IMR-90 (cell line): ENCODE measurements around the gene SLC66A1. TPM values are rescaled to one million over a fixed set of nuclear protein-coding genes. Genes with fewer than 3 reads are reported as not detected.

ENCODE experiments used
- ATAC-seq: fragments of 200-7000 bp; cut with Tn5 transposase; 2 replicates; pipeline ENCODE4 v1.9.1; 2020; ENCODE audit warnings: low read depth, mild to moderate bottlenecking, moderate library complexity
- BruUV-seq: library from RNA; stranded (reverse); fragments of 400-500 nt; replicated peaks from 2 replicates; lab custom pipeline; 2021; lab: Mats Ljungman, UMichigan
- CTCF ChIA-PET: fragments of 300-600 bp; formaldehyde crosslinking; extraction: SDS; loops from one replicate; lab custom pipeline; 2021; ENCODE audit warnings: antibody characterized with exemption; lab: Yijun Ruan, JAX
- POLR2A ChIA-PET: fragments of 300-600 bp; sonication (Branson Sonifier 250); formaldehyde crosslinking; loops from one replicate; lab custom pipeline; 2022; ENCODE audit warnings: antibody characterized with exemption; ENCODE audit not compliant: unreplicated experiment; lab: Charles Lee
- DNase-seq: peaks from one replicate; pipeline ENCODE4 v3.0.0; 2013
- H2AFZ ChIP-seq: replicated peaks from 2 replicates; pipeline ENCODE3; 2013; ENCODE audit warnings: low read length, mild to moderate bottlenecking; ENCODE audit not compliant: poor library complexity
- H2AK5ac ChIP-seq: 2 replicates; pipeline ENCODE4 v1.6.1; 2013; ENCODE audit warnings: low read depth, low read length, inconsistent platforms
- H2AK9ac ChIP-seq: replicated peaks from 2 replicates; pipeline ENCODE3; 2013; ENCODE audit warnings: mild to moderate bottlenecking, low read depth, low read length, moderate library complexity; ENCODE audit not compliant: poor library complexity
- H2BK120ac ChIP-seq: 2 replicates; pipeline ENCODE4 v1.6.1; 2013; ENCODE audit warnings: low read depth, low read length, inconsistent platforms
- H2BK15ac ChIP-seq: 3 replicates; pipeline ENCODE4 v1.6.1; 2013; ENCODE audit warnings: low read depth, low read length, inconsistent platforms
- H2BK20ac ChIP-seq: 2 replicates; pipeline ENCODE4 v1.6.1; 2013; ENCODE audit warnings: low read depth, mild to moderate bottlenecking, inconsistent platforms, low read length, moderate library complexity
- H2BK5ac ChIP-seq: 2 replicates; pipeline ENCODE4 v1.6.1; 2013; ENCODE audit warnings: mild to moderate bottlenecking, low read depth, low read length, inconsistent platforms; ENCODE audit not compliant: poor library complexity, severe bottlenecking
- H3K14ac ChIP-seq: replicated peaks from 2 replicates; pipeline ENCODE4 v1.6.1; 2013; ENCODE audit warnings: low read depth, low read length, inconsistent platforms
- H3K18ac ChIP-seq: 2 replicates; pipeline ENCODE4 v1.6.1; 2013; ENCODE audit warnings: low read depth, low read length, control low read depth
- H3K23ac ChIP-seq: 2 replicates; pipeline ENCODE4 v1.6.1; 2013; ENCODE audit warnings: low read depth, low read length, inconsistent platforms
- H3K27ac ChIP-seq: 2 replicates; pipeline ENCODE4 v1.5.1; 2013; ENCODE audit warnings: mild to moderate bottlenecking, control low read depth, low read length; ENCODE audit not compliant: insufficient read depth
- H3K27me3 ChIP-seq: 2 replicates; pipeline ENCODE4 v1.6.1; 2013; ENCODE audit warnings: low read length; ENCODE audit not compliant: control insufficient read depth, insufficient read depth
- H3K36me3 ChIP-seq: 2 replicates; pipeline ENCODE4 v1.6.1; 2013; ENCODE audit warnings: low read length, mixed read lengths; ENCODE audit not compliant: control insufficient read depth, insufficient read depth
- H3K4ac ChIP-seq: 2 replicates; pipeline ENCODE4 v1.6.1; 2013; ENCODE audit warnings: low read depth, low read length, inconsistent platforms
- H3K4me1 ChIP-seq: 2 replicates; pipeline ENCODE4 v1.6.1; 2013; ENCODE audit warnings: low read length, mixed read lengths; ENCODE audit not compliant: control insufficient read depth, insufficient read depth
- H3K4me2 ChIP-seq: 2 replicates; pipeline ENCODE4 v1.6.1; 2013; ENCODE audit warnings: low read depth, mild to moderate bottlenecking, control low read depth, low read length, moderate library complexity
- H3K4me3 ChIP-seq: 2 replicates; pipeline ENCODE4 v1.5.1; 2013; ENCODE audit warnings: low read depth, mild to moderate bottlenecking, control low read depth, low read length, moderate library complexity; ENCODE audit not compliant: insufficient read depth
- H3K56ac ChIP-seq: 2 replicates; pipeline ENCODE4 v1.6.1; 2013; ENCODE audit warnings: low read length, inconsistent platforms; ENCODE audit not compliant: insufficient read depth; ENCODE audit errors: extremely low read depth
- H3K79me1 ChIP-seq, 2 experiments: 2 replicates each; pipeline ENCODE4 v1.6.1; 2013; ENCODE audit warnings: low read length in 2 of 2, inconsistent platforms in 1 of 2, low read depth in 1 of 2
- H3K9ac ChIP-seq: 2 replicates; pipeline ENCODE4 v1.6.1; 2013; ENCODE audit warnings: low read depth, low read length, control low read depth
- H3K9me1 ChIP-seq: 2 replicates; pipeline ENCODE4 v1.6.1; 2013; ENCODE audit warnings: low read length, inconsistent platforms; ENCODE audit not compliant: insufficient read depth
- H3K9me3 ChIP-seq: 2 replicates; pipeline ENCODE4 v1.6.1; 2013; ENCODE audit warnings: low read length; ENCODE audit not compliant: control insufficient read depth, insufficient read depth
- H4K20me1 ChIP-seq: 2 replicates; pipeline ENCODE4 v1.6.1; 2013; ENCODE audit warnings: low read length, inconsistent platforms; ENCODE audit not compliant: insufficient read depth
- H4K5ac ChIP-seq: 2 replicates; pipeline ENCODE4 v1.6.1; 2013; ENCODE audit warnings: mild to moderate bottlenecking, low read depth, low read length, control low read depth
- H4K8ac ChIP-seq, 2 experiments: 2 replicates each; pipeline ENCODE4 v1.6.1; 2013; ENCODE audit warnings: low read depth in 2 of 2, low read length in 2 of 2, control low read depth in 1 of 2, inconsistent platforms in 1 of 2
- H4K91ac ChIP-seq: 2 replicates; pipeline ENCODE4 v1.6.1; 2013; ENCODE audit warnings: low read depth, low read length, inconsistent platforms; ENCODE audit not compliant: insufficient read depth
- CEBPB ChIP-seq: IDR thresholded peaks from 2 replicates; pipeline ENCODE4 v1.6.1; 2012; ENCODE audit warnings: low read depth, low read length, improper control_type of control experiment
- CHD1 ChIP-seq: IDR thresholded peaks from 2 replicates; pipeline ENCODE4 v1.6.1; 2012; ENCODE audit warnings: low read depth, low read length, improper control_type of control experiment
- ELK1 ChIP-seq: fragments of 150-350 bp; IDR thresholded peaks from 2 replicates; pipeline ENCODE4 v1.6.1; 2016; ENCODE audit warnings: low read depth, mild to moderate bottlenecking, low read length, moderate library complexity, borderline replicate concordance
- FOS ChIP-seq: fragments of 150-350 bp; IDR thresholded peaks from 2 replicates; pipeline ENCODE4 v1.6.1; 2016; ENCODE audit warnings: low read depth, low read length
- MXI1 ChIP-seq: IDR thresholded peaks from 2 replicates; pipeline ENCODE4 v1.6.1; 2012; ENCODE audit warnings: low read depth, mild to moderate bottlenecking, low read length, moderate library complexity, borderline replicate concordance
- NFE2L2 ChIP-seq: fragments of 150-350 bp; IDR thresholded peaks from 2 replicates; pipeline ENCODE4 v1.6.1; 2016; ENCODE audit warnings: low read depth, mild to moderate bottlenecking, low read length
- RAD21 ChIP-seq: IDR thresholded peaks from 2 replicates; pipeline ENCODE4 v1.6.1; 2012; ENCODE audit warnings: low read length, improper control_type of control experiment
- RCOR1 ChIP-seq: IDR thresholded peaks from 2 replicates; pipeline ENCODE4 v1.6.1; 2012; ENCODE audit warnings: mild to moderate bottlenecking, low read length, improper control_type of control experiment; ENCODE audit not compliant: insufficient replicate concordance
- RFX5 ChIP-seq: IDR thresholded peaks from 2 replicates; pipeline ENCODE4 v1.8.0; 2012; ENCODE audit warnings: low read depth, mild to moderate bottlenecking, low read length, moderate library complexity
- SMC3 ChIP-seq: fragments of 150-350 bp; IDR thresholded peaks from 2 replicates; pipeline ENCODE4 v1.6.1; 2016; ENCODE audit warnings: low read depth, mild to moderate bottlenecking, antibody characterized with exemption, low read length, moderate library complexity
- WGBS, 2 experiments: methylation state at CpG; one replicate each; pipeline versions ENCODE4 v1.1.5 to v1.1.7; 2013; ENCODE audit warnings: missing lambda C conversion rate in 2 of 2; ENCODE audit not compliant: insufficient read length in 1 of 2; ENCODE audit errors: extremely low coverage in 2 of 2; 5-methylcytosine and 5-hydroxymethylcytosine counted together
- dilution Hi-C: fragments of 300-500 bp; cut with HindIII; formaldehyde crosslinking; loops from one replicate; pipeline ENCODE4 v1.14.3; 2018; ENCODE audit warnings: low sequenced_read_pairs; ENCODE audit not compliant: unreplicated experiment
- in situ Hi-C: fragments of 300-500 bp; cut with MboI; formaldehyde crosslinking; loops from 3 replicates; pipeline ENCODE4 v1.14.3; 2019; ENCODE audit warnings: low sequenced_read_pairs, inconsistent platforms, mixed read lengths
- intact Hi-C: fragments of 100-400 bp; cut with micrococcal nuclease; formaldehyde crosslinking; loops from 2 replicates; pipeline ENCODE4 v1.10.0; 2022
- polyA plus RNA-seq, 3 experiments: library from polyadenylated mRNA; depleted of rRNA; stranded (reverse); fragments of >200 nt; gene quantifications; 2 replicates each; pipeline ENCODE4 v1.2.3, GENCODE V29; 2012; ENCODE audit warnings: low replicate concordance in 1 of 3
- total RNA-seq: library from RNA; depleted of rRNA; stranded (reverse); fragments of >200 nt; gene quantifications from 2 replicates; pipeline ENCODE4 v1.2.3, GENCODE V29; 2012
- TF ChIP-seq, protein P1 (sequence below): conservative IDR thresholded peaks from 2 replicates; pipeline ENCODE4 v1.5.1; 2012; ENCODE audit warnings: mild to moderate bottlenecking, low read depth, low read length, improper control_type of control experiment

The SLC66A1 gene
- total and polyA plus RNA-seq, 2 of the 4 experiments (the other 2 are of a cell fraction), result 6.8 to 18.9 TPM

DNA sequence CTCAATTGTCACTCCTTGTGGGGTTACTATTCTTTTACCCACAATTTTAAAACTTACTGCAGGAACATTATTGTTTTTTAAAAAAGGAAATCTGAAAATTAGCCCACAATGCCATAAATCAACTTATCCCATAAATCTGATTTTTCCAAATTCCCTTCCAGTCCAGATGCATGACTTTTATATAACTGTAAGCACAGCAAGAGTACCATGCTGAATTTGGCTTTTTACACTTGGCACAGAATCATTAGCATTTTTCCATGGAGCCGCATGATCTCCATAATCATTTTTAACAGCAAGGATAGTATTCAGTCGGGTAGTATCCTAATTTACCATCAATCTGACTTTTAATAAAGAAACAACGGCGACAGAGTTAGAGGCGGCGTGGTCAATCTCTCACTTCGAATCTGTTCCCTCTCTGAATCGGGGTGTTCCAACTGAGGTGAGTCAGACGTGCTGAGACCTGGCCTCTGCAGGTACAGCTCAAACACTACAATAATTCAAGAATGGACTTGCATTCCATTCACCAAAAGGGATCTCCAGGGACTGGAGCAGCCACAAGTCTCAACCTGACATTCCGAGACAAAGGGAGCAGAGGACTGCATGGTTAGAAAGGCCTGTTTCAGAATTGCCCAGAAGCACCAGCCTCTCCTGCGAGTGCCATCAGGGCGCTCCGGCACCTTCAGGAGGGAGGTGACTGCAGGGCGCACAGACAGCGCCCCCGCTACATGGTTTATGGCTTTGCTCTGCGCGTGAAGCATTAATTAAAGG is 48.9 kb downstream of the SLC66A1 start:
- ATAC-seq (no peak), DNase-seq (no peak)
- H3K27ac ChIP-seq, result no peak overlapping the region
- intact Hi-C loops, result no loop called here
- no peak overlapping the region for H4K5ac ChIP-seq
- H3K9ac ChIP-seq, result no peak overlapping the region
- H4K91ac ChIP-seq, result no peak overlapping the region
- no peak overlapping the region for H2AK5ac ChIP-seq
- no peak overlapping the region for H3K14ac ChIP-seq
- H3K36me3 ChIP-seq, result peaks cover 24% of the 10 kb centered on the region
- H2BK5ac ChIP-seq, result no peak overlapping the region
- H4K8ac ChIP-seq, result no peak overlapping the region
- H3K4me1 ChIP-seq, result peaks cover 6% of the 10 kb centered on the region; the same call in 1 of the 2 replicates
- H2BK20ac ChIP-seq, result no peak overlapping the region
- TF ChIP-seq FOS, result no peak
- no peak for TF ChIP-seq MXI1
- TF ChIP-seq RFX5, result no peak
- TF ChIP-seq CEBPB, result no peak
- TF ChIP-seq RCOR1, result no peak
- TF ChIP-seq, protein P1, sequence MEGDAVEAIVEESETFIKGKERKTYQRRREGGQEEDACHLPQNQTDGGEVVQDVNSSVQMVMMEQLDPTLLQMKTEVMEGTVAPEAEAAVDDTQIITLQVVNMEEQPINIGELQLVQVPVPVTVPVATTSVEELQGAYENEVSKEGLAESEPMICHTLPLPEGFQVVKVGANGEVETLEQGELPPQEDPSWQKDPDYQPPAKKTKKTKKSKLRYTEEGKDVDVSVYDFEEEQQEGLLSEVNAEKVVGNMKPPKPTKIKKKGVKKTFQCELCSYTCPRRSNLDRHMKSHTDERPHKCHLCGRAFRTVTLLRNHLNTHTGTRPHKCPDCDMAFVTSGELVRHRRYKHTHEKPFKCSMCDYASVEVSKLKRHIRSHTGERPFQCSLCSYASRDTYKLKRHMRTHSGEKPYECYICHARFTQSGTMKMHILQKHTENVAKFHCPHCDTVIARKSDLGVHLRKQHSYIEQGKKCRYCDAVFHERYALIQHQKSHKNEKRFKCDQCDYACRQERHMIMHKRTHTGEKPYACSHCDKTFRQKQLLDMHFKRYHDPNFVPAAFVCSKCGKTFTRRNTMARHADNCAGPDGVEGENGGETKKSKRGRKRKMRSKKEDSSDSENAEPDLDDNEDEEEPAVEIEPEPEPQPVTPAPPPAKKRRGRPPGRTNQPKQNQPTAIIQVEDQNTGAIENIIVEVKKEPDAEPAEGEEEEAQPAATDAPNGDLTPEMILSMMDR, result no peak
- TF ChIP-seq RAD21, result no peak
- no peak for TF ChIP-seq CHD1
- no peak for TF ChIP-seq ELK1
- no peak for TF ChIP-seq SMC3
- no peak for TF ChIP-seq NFE2L2
- H4K20me1 ChIP-seq, result peaks cover 78% of the 10 kb centered on the region
- peaks cover 24% of the 10 kb centered on the region for H3K9me1 ChIP-seq
- no peaks in the 10 kb centered on the region for H3K9me3 ChIP-seq
- H2AFZ ChIP-seq, result no peak overlapping the region
- H3K4me2 ChIP-seq, result no peak overlapping the region
- H3K4ac ChIP-seq, result no peak overlapping the region
- H3K27me3 ChIP-seq, result no peaks in the 10 kb centered on the region
- H2BK120ac ChIP-seq, result no peak overlapping the region
- no peak overlapping the region for H2BK15ac ChIP-seq
- peaks cover 41 to 89% of the 10 kb centered on the region in 2 experiments for H3K79me1 ChIP-seq
- H3K18ac ChIP-seq, result no peak overlapping the region
- peak overlapping the region; percentile 40; the same call in 1 of the 2 replicates for H3K23ac ChIP-seq
- POLR2A ChIA-PET, result no interaction called here
- H2AK9ac ChIP-seq, result no peak overlapping the region
- in situ Hi-C loops, result no loop called here
- CTCF ChIA-PET, result no interaction called here
- no TSS peak for BruUV-seq
- no peak overlapping the region for H3K4me3 ChIP-seq
- WGBS, 2 experiments, result 86% methylated on average over 11 of the region's 18 CpGs; no CpG with 5 or more reads in 1 of the 2 experiments
- dilution Hi-C loops, result no loop called here
- no peak overlapping the region for H3K56ac ChIP-seq
